GM19099 (cell line): ENCODE results near the gene CELSR2.

Experiments used
- POLR2A ChIP-seq: IDR thresholded peaks from 3 replicates; pipeline ENCODE4 v1.6.1; 2011; ENCODE audit warnings: low read depth; ENCODE audit not compliant: insufficient read length; ENCODE audit errors: extremely low read depth

Gene CELSR2

DNA sequence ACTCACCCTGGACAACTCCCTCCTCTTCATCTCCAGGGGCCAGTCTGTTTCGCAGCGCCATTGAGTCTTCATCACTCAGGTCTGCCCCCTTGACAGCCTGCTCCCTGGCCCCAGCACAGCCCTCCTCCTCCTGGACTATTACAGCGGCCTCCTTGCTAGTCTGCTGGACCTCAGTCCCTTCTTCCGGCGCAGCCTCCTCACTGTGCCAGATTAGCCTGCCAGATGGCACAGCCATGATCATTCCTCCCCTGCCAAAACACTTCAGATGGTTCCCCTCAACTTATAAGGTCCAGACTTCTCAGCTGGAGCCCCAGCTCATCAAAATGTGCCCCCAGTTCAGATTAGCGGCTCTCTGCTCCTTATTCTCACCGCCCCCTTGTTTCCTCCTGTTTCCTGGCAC is 7.0 kb upstream of the CELSR2 start:
- TF ChIP-seq POLR2A: no peak

DNA sequence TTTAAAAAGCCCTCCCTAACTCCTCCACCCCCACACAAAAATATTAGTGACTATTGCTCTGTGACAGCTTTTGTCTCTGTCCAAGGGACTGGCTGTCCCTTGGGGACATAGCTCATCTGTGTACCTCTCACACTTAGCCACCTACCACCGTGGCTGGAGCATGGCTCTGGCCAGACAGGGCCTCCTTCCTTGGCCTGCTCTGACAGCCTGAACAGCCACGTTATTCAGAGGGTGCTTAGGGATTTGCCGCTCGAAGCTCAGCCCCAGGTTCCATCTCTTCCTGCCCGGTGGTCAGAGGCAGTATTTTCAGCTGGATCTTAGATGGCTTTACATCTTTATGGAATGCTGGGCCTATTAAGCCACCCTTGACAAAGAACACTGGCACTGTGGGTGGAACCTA is 6.1 kb upstream of the CELSR2 start:
- no peak for TF ChIP-seq POLR2A

DNA sequence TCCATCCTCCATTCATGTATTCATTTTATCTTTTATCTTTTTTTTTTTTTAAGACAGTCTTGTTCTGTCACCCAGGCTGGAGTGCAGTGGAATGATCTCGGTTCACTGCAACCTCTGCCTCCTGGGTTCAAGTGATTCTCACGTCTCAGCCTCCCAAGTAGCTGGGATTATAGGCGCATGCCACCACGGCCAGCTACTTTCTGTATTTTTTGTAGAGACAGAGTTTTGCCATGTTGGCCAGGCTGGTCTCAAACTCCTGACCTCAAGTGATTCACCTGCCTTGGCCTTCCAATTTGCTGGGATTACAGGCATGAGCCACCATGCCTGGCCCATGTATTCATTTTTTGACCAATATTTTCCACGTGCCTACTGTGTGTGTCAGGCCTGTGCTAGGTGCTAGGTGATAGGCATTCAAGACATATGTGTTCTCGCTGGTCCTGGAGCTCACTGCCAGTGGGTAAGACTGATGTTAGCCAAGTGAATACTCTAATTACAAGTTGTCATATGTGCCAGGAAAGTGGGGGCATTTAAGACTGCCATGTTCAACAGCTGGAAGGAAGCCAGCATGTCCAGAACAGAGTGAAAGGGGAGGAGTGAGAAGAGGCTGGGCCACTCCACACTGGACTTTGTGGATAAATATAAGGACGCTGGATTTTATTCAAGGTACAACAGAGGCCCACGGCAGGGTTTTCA is 5.3 kb upstream of the CELSR2 start:
- TF ChIP-seq POLR2A: no peak

DNA sequence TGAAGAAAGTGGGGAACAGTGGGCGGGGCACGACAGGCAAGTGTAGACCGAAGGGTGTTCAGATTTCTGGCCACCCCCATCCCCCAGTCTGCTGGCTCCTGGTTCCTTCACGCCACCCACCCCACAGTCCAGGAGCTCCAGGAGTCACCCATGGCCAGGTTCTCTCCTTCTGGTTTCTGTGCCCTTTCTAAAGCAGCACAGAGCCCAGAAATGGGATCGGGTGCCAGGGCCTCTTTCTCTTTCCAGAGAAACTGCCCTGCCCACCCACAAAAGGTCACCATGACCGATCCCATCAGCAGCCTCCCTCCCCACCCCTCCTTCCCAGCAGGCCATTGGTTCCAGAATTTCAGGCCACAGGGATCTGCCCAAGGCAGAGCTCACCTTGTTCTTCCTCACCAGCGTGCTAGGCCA is 3.2 kb upstream of the CELSR2 start:
- no peak for TF ChIP-seq POLR2A

DNA sequence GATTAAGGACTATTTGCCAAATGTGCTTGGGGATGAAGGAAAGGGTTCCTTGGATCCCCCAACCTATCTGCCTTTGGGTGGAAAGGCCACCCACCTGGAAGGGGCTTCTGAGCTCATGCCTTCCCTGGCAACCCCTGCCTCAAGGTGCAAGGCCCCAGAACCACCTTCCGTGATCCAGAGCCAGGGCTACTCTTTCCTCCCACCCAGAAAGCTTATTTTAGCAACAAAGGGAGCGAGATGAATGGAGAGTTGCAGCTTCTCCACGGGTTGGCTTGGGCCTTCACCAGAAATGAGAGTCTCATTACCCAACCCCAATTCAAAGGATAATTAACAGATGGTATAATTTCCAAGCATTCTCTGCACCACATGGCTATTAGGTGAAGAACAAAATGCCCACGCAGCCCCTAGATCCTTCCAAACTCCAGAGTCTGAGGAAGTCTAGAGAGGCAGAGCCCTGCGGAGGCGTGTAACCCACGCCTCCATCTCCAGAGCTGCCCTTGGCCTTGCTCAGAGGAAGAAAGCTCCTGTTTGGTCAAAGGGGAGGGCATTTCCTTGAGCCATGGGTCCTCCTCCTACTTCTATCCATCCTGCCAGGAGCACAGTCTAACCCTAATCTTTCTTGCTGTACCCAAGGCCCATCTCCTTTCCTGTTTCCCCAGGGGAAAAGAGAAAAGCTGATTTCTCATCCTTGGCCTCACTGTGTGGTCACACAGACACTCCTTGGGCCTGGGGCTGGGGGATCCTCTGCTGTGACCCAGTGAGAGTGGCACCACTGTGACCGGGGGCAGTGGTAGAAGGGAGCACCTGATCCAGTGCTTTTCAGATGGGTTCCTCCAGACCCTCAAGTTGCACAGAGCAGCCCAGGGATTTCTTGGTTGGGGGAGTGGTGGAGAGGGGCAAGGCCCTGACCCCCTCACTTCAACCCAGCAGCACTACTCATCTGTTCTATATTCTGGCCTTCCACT is 1.7 kb upstream of the CELSR2 start:
- no peak for TF ChIP-seq POLR2A

DNA sequence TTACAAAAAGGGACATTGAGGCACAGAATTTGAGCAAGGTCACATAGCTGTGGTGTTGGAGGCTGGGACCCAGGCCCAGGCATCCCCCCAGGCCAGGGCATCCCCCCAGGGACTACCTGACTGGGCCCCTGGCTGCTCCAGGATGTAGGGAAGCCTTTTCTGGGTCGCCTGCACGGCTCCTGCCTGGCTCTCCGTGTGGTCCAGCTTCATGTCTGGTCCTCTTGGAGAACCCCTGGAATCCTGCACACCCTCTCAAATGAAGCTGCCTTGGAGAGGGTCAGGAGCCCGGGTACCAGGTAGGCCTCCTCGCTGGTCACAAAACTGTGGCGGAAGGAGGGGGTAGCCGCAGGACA is 919 bp upstream of the CELSR2 start:
- TF ChIP-seq POLR2A: no peak

DNA sequence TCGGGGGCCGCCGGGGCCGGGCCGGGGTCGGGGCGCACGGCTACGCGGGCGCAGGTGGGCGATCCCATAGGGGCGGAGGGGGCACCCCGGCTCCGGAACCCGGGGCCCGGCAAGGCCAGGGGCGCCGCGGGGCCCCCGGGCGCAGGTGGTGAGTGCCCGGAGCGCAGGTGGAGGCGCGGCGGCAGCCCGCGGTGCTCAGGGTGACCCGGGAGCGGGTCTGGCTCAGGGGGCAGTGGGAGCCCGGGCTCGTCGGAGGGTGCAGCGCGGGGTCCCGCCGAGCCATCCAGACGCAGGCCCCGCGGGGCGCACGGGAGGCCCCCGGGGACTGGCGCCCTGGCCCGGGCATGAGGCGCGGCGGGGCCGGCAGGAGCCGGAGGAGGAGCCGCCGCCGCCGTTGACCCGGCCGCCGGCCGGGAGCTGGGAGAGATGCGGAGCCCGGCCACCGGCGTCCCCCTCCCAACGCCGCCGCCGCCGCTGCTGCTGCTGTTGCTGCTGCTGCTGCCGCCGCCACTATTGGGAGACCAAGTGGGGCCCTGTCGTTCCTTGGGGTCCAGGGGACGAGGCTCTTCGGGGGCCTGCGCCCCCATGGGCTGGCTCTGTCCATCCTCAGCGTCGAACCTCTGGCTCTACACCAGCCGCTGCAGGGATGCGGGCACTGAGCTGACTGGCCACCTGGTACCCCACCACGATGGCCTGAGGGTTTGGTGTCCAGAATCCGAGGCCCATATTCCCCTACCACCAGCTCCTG is 489 bp downstream of the CELSR2 start:
- no peak for TF ChIP-seq POLR2A

DNA sequence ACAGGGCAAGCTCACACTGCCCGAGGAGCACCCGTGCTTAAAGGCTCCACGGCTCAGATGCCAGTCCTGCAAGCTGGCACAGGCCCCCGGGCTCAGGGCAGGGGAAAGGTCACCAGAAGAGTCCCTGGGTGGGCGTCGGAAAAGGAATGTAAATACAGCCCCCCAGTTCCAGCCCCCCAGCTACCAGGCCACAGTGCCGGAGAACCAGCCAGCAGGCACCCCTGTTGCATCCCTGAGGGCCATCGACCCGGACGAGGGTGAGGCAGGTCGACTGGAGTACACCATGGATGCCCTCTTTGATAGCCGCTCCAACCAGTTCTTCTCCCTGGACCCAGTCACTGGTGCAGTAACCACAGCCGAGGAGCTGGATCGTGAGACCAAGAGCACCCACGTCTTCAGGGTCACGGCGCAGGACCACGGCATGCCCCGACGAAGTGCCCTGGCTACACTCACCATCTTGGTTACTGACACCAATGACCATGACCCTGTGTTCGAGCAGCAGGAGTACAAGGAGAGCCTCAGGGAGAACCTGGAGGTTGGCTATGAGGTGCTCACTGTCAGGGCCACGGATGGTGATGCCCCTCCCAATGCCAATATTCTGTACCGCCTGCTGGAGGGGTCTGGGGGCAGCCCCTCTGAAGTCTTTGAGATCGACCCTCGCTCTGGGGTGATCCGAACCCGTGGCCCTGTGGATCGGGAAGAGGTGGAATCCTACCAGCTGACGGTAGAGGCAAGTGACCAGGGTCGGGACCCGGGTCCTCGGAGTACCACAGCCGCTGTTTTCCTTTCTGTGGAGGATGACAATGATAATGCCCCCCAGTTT is 1.3 kb downstream of the CELSR2 start:
- no peak for TF ChIP-seq POLR2A

DNA sequence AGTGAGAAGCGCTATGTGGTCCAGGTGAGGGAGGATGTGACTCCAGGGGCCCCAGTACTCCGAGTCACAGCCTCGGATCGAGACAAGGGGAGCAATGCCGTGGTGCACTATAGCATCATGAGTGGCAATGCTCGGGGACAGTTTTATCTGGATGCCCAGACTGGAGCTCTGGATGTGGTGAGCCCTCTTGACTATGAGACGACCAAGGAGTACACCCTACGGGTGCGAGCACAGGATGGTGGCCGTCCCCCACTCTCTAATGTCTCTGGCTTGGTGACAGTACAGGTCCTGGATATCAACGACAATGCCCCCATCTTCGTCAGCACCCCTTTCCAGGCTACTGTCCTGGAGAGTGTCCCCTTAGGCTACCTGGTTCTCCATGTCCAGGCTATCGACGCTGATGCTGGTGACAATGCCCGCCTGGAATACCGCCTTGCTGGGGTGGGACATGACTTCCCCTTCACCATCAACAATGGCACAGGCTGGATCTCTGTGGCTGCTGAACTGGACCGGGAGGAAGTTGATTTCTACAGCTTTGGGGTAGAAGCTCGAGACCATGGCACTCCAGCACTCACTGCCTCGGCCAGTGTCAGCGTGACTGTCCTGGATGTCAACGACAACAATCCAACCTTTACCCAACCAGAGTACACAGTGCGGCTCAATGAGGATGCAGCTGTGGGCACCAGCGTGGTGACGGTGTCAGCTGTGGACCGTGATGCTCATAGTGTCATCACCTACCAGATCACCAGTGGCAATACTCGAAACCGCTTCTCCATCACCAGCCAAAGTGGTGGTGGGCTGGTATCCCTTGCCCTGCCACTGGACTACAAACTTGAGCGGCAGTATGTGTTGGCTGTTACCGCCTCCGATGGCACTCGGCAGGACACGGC is 2.2 kb downstream of the CELSR2 start:
- no peak for TF ChIP-seq POLR2A

DNA sequence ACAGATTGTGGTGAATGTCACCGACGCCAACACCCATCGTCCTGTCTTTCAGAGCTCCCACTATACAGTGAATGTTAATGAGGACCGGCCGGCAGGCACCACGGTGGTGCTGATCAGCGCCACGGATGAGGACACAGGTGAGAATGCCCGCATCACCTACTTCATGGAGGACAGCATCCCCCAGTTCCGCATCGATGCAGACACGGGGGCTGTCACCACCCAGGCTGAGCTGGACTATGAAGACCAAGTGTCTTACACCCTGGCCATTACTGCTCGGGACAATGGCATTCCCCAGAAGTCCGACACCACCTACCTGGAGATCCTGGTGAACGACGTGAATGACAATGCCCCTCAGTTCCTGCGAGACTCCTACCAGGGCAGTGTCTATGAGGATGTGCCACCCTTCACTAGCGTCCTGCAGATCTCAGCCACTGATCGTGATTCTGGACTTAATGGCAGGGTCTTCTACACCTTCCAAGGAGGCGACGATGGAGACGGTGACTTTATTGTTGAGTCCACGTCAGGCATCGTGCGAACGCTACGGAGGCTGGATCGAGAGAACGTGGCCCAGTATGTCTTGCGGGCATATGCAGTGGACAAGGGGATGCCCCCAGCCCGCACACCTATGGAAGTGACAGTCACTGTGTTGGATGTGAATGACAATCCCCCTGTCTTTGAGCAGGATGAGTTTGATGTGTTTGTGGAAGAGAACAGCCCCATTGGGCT is 3.0 kb downstream of the CELSR2 start:
- no peak for TF ChIP-seq POLR2A

DNA sequence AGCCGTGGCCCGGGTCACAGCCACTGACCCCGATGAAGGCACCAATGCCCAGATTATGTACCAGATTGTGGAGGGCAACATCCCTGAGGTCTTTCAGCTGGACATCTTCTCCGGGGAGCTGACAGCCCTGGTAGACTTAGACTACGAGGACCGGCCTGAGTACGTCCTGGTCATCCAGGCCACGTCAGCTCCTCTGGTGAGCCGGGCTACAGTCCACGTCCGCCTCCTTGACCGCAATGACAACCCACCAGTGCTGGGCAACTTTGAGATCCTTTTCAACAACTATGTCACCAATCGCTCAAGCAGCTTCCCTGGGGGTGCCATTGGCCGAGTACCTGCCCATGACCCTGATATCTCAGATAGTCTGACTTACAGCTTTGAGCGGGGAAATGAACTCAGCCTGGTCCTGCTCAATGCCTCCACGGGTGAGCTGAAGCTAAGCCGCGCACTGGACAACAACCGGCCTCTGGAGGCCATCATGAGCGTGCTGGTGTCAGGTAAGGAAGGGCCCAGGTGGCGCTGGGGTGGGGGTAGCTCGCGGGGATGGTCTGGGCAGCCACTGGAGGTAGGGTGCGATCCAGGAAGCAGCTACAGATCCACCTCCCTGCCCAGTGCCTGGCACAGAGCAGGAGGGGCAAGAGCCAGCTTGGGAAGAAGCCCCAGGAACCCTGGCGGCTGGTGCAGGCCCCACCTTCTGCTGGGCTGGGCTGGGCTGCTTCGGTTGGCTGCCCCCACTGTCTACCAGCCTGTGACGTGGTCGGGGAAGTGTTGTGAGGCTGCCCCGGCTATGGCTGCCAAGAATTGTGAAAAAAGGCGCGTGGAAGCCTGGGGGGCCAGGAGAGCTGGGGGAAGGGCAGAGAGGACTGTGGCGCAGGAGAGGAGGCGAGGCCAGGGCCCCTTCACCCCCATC is 3.8 kb downstream of the CELSR2 start:
- TF ChIP-seq POLR2A: no peak
